HG02981 (cell line): Measurements from ENCODE around the gene TAS2R43.
"Not testable (repeated sequence)": the region's sequence is repeated elsewhere in the genome, so short reads cannot be mapped to it uniquely, and the experiment has no call there.

Experiments
- ATAC-seq: cut with Tn5 transposase; IDR thresholded peaks from one replicate; pipeline ENCODE4 v1.9.1; 2021; ENCODE audit warnings: mild to moderate bottlenecking, moderate library complexity; ENCODE audit not compliant: unreplicated experiment

The TAS2R43 gene

DNA sequence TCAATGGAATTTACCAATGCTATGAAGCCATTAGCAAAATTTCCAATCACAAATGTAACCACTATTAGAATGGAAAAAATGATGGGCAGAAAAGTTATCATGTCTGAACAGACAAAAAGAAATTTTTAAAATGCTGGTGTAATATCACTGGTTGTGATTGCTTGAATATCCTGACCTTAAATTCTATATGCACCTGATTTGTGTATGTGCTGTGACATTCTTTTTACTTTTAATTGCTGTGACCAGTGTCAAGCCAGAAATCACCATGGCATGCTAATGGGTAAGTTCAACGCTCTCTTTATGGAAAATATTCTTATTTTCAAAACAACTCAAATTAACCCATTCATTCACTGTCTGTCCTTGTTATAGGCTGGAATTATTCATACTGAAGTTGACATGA lies 29.9 kb downstream of the TAS2R43 start, which contains the start of gene TAS2R46:
TSS of gene TAS2R46 (minus strand) at position 101 of the 400 bp plus-strand sequence. CDS start at position 101, 0 bp downstream.
- not testable (repeated sequence) for ATAC-seq

GRCh38 chr12:11059784-11060183 lies 32.3 kb downstream of the TAS2R43 start:
- no peak for ATAC-seq

GRCh38 chr12:11059041-11059440 lies 33.1 kb downstream of the TAS2R43 start:
- ATAC-seq = no peak

DNA sequence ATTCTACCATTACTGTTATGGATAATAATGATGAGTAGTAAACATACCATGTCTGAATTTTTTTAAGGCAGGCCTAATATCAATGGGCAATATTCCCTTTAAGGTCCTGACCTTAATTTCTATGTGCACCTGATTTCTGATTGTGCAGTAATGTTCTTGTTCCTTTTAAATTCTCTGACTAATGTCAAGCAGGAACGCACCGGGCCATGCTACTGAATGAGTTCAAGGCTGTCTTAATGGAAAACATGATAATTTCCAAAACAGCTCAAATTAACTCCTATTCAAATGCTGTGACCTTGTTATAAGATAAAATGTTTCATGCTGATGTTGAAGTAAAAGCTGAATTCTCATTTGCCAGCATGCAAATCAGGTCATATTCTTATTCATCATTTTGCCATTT lies 36.8 kb downstream of the TAS2R43 start:
- no peak for ATAC-seq

DNA sequence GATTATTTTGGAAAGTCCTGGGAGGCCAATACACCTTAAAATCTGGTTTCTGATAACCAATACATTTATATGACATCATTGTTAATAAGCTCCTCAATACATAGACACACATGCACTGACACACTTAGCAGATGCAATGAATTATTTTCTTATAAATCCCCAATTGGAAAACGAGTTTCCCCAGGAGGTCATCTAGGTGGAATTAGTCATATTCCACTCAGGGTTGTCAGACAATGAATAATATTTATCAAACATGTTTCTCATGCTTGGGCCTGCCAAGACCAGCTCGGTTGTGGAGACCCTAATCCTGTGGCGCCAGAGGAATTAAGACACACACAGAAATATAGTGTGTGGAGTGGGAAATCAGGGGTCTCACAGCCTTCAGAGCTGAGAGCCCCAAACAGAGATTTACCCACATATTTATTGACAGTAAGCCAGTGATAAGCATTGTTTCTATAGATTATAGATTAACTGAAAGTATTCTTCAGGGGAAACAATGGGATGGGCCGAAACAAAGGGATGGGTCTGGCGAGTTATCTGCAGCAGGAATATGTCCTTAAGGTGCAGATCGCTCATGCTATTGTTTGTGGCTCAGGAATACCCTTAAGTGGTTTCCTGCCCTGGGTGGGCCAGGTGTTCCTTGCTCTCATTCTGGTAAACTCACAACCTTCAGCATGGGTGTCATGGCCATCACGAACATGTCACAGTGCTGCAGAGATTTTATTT lies 42.1 kb downstream of the TAS2R43 start:
- ATAC-seq = not testable (repeated sequence)

GRCh38 chr12:11041366-11041765 lies 50.7 kb downstream of the TAS2R43 start:
- ATAC-seq = not testable (repeated sequence)
